ENCODE results near the gene PSMD8.
A peak's percentile ranks its signal among the peaks of the same experiment; 100 is the strongest.
"Not testable (repeated sequence)": the region's sequence is repeated elsewhere in the genome, so short reads cannot be mapped to it uniquely, and the experiment has no call there.

The PSMD8 gene

GRCh38 chr19:38425810-38426466 is 51.6 kb downstream of the PSMD8 start, which contains the start of gene RASGRP4:
Gene RASGRP4, minus strand, starts transcription at chr19:38426219. Its CDS starts 128 bp downstream, at chr19:38426091.
- peak; percentile 94 for DNase-seq
- in situ Hi-C loops (cut with MboI; ENCODE audit: low pct_unique_long_range_greater_than_20kb, low sequenced_read_pairs) = no loop called here

- in situ Hi-C loops (cut with MboI; ENCODE audit: low pct_unique_long_range_greater_than_20kb, low sequenced_read_pairs); DNase-seq: not testable (repeated sequence)
These were observed 52.8 kb downstream of the PSMD8 start for GRCh38 chr19:38427035-38427677.

GRCh38 chr19:38429055-38429810 is 54.9 kb downstream of the PSMD8 start:
- in situ Hi-C loops (cut with MboI; ENCODE audit: low pct_unique_long_range_greater_than_20kb, low sequenced_read_pairs) = no loop called here
- DNase-seq = no peak

GRCh38 chr19:38429811-38430156 is 55.4 kb downstream of the PSMD8 start:
- in situ Hi-C loops (cut with MboI; ENCODE audit: low pct_unique_long_range_greater_than_20kb, low sequenced_read_pairs) = no loop called here
- no peak for DNase-seq

- in situ Hi-C loops (cut with MboI; ENCODE audit: low pct_unique_long_range_greater_than_20kb, low sequenced_read_pairs) = no loop called here
- no peak for DNase-seq
These were observed 56.6 kb downstream of the PSMD8 start for GRCh38 chr19:38430931-38431330.

GRCh38 chr19:38433268-38433733 is 58.9 kb downstream of the PSMD8 start, which contains the start of gene RYR1:
Gene RYR1, plus strand, starts transcription at chr19:38433691. Its CDS starts 139 bp downstream, at chr19:38433830.
- in situ Hi-C loops (cut with MboI; ENCODE audit: low pct_unique_long_range_greater_than_20kb, low sequenced_read_pairs) = no loop called here

More at GRCh38 chr19:38433268-38433733, 58.9 kb downstream of the PSMD8 start, which contains the start of gene RYR1:
- peak; percentile 46 for DNase-seq

Data from KBM-7 (cell line).